Measurements from ENCODE around the gene RUNX3.

RUNX3 gene

DNA sequence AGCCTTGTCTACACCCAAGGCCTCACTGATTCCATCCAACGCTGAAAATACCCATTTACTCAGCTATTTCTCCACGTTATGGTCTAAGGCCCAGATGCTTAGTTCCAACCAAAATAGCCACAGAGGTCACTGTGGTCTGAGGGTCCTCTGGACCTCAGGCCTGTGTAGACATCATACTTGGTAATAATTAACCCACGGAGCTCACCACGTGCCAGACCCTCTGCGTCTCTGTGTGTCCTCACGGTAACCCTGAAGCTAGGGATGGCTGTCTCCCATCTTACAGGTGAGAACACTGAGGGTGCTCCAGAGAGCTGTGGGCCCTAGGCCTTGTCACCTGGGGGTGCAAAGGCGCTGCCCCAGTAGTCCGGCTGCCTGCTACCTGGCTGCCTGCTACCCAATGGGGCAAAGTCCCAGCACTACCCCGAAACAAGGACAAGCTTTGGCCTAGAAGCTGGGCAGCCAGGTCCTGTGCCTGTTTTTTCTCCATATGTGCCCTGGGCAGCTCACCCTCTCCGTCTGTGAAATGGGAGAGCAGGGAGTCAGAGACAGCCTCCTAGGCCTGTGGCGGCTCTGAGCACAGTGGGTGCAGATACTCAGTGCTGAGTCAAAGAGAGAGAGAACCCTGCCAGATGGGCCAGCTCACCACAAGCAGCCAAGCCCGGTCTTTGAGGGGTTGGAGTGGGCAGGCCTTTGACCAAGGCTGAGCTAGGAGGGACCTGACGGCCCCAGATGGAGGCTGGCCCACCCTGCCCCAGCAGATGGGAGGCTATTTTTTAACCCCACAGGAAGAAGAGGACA, 17.0 kb upstream of the RUNX3 start:
- no peak for FAIRE-seq

DNA sequence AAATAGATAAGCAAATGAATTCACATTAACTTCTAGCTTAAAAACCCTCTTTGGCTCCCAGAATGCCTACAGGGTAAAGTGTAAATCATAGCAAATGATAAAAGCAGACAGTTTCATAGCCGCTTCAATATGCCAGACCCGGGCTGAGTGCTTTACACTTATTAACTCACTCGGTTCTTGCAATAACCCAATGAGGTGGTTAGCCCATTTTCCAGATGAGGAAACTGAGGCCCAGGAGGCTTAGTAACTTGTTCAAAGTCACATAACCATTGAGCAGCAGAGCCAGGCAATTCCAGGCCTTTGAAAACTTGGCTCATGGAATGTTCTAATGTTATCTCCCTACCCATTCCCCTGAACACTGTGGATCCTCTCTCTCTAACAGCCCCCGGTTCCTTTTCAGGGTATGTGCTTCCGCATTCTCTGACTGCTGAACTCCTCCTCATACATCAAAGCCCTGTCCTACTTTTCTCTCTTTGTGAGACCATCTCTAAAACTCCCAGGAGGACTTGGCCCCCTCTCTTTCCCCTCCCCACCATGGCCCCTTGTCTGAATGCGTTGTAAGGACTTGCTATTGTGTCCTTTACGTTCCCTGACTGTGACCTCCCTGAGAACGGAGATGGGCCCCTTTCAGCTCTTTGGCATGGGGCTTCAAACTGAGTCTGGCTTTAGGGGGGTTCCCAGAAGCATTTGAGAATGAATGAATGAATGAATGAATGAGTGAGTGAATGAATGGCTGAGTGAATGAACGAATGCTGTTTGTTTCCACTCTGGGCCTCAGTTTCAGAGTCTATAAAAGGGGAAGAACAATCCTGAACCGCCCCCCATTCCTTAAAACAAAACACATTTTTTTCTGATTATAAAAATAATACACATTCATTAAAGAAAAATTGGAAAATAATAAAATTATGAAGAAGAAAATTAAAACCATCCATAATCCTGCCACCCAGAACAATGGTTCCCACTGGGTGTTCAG, 15.6 kb upstream of the RUNX3 start:
- FAIRE-seq = no peak

DNA sequence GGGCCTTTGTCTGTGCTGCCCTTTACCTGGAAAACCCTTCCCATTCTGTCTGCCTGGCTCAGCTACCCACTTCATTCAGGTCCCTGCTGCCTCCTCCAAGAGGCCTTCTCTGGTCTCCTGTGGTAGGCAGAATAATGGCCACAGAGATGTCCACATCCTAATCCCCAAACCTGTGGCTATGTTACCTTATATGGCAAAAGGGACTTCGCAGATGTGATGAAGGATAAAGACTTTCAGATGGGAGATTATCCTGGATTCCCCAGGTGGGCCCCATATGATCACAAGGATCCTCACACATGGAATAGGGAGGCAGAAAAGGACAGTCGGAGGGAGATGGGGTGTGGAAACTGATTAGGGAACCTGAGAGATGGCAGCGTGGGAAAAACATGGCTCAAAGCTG, 14.2 kb upstream of the RUNX3 start:
- no peak for FAIRE-seq

DNA sequence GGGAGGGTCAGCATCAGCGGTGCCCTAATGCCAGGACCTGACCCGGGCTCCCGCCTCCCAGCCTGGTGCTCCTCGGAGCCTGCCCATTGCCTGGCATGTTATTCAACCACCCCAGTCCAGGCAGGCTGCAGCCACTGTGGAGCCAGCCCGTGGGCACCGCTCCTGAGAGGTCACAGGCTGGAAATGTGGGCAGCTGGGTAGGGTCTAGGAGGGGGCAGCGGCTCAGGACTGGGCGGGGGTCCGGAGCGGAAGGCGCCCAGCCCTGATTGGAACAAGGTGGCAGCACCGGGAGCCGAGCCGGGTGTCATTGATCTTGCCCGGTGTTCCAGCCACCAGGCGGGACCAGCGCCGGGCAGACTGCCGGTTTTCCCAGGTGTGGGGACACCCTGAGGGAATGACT, 12.7 kb upstream of the RUNX3 start:
- FAIRE-seq = no peak

DNA sequence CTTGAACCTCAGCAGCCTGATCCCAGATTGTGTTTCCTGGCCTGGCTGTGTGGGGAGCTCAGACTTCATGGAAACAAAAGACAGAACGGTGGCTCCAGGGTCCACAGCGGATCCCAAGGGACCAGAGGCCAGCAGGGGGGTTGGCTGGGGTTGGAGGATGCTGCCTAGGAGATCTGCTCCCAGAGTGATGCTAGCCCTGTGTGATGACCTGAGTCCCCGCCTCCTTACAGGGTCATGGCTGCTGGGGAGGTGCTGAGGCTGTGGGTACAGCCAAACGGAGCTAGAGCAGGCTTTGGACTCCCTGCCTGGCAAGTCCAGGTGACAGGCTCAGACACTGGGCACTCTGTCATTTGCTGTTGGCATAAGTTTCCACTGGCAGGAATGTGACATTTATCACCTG, 11.5 kb upstream of the RUNX3 start:
- no peak for FAIRE-seq

DNA sequence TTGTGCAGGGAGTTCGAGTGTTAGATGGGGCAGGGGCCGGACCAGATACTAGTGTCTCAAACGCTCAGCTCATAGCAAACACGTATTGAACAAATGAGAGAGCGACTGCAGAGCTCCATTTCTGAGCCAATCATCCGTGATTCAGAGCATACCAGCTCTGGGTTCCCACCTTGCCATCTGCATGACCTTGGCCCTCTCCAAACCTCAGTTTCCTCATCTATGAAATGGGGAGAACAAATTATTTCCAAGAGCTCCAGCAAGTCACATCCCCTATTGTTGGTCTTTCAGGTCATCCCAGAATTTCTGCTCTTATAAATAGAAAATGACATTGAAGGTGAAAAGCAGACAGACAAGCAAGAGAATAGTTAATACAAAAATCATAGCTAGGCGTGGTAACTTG, 10.2 kb upstream of the RUNX3 start:
- no peak for FAIRE-seq

DNA sequence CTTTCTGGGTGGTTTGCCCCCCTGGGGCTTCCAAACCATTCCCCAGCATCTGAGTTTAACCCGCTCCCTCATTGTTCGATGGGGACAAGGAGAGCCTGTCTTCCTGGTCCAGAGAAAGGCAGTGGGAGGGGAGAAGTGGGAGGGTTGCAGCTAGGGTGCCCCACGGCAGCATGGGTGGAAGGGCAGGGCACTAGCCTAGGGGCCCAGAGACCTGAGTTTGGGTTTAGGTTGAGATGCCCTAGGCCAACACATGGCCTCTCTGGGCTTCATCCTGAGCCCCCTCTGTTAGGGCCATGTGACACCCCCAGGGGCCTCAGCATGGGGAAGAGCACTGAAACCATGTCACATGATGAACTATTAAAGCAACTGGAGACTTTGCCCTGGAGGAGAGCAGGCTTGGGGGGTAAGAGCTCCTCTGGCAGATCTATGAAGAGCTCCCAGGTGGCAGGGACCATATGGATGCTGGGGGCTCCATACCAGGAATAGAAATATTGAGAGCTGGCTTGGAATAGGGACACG, 9.7 kb upstream of the RUNX3 start:
- no peak for FAIRE-seq

DNA sequence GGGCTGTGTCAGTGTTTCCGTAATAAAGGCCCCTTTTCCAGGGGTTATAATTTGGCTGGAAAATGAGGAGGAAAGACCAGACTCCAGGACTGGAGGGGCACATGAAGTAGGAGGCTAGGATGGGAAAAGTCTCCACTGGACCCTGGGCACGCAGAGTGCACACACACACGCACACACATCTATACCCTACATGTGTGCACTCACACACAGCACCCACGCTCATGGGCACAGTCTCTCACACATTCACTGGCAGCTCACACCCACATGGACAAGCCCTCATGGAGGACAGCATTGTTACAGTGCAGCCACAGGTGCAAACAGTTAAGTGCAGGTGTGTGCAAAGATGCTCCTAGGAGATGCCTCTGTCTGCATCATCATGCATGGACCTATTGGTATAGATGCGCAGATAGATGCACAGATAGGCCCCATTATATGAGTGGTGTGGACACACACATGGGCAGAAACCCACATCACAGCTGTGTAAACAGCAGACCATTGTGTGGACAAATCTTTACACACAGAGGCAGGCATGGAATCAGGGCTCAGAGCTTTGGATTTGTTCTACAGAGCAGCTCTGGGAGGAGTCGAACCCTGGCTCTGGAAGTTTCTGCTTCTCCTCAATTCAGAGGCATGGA, 9.1 kb upstream of the RUNX3 start:
- FAIRE-seq = no peak

DNA sequence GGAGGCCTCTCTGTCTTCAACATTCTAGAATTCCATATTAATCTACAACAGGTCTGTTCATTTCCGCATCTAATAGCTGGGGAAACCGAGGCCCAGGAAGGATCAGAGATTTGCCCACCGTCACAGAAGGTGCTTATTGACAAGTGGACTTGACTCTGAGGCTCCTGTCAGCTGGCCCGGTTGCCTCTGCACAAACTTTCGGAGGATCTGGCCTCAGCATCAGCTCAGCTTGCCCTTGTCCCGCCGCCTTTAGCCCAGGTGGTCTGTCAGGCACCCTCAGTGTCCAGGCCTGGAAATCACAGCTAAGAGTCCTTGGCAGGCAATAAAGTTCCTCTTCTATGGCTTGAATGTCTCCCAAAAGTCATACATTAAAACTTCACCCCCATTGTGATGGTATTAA, 8.2 kb upstream of the RUNX3 start:
- FAIRE-seq = no peak

DNA sequence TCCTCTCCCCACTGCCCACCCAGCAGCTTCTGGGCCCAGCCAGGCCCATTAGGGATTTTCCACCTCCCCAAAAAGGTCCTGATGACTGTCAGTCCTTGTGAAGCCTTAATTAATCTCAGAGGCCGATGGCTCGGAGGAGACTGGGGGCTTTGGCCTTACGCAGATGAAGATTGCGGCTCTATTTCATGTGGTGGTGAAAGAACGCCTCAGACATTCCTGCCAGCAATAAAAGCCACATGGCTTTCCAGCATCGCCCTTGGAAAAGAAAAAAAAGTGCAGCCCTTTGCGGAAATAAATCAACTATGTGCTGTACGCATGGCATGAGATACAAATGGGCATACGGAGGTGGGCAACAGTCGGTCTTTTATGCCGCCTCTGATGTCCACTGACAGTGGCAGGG, 6.6 kb upstream of the RUNX3 start:
- FAIRE-seq = no peak

DNA sequence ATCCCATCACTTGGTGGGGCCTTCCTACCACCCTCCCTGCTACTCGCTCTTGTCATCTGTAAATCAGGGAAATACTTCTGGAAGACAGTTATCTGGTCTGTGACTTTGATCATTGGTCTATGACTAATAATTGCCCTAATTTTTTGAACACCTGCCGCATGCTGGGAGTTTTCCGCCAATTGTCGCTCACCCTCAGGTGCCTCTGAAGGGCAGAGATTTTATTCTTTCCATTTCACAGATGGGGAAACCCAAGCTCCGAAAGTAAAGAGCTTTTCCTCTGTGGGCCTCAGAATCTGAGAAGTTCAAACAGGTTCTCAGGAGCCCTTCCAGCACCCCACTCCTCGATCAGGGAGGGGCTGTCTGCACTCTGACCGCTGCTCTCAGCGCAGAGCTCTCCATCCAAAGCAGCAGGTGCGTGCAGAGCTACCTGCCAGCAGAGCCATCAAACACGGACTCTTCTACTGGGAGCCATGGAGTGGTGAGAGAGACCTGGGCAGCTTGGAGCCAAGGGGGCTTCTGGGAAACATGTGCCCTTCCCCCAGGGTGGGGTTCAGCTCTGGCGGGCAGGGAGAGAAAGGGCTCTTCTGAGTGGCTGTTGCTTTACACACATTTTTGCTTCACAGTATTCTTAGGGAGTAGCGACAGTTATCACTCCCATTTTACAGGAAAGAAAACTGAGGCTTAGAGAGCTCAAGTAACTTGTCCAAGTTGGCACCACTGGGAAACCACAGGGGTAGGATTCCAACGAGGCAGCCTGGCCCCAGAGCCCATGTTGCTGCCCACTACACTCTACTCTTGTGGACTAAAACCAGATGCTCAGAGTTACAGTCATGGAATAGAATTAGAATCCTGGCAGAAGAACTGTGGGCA, 5.8 kb upstream of the RUNX3 start:
- no peak for FAIRE-seq

DNA sequence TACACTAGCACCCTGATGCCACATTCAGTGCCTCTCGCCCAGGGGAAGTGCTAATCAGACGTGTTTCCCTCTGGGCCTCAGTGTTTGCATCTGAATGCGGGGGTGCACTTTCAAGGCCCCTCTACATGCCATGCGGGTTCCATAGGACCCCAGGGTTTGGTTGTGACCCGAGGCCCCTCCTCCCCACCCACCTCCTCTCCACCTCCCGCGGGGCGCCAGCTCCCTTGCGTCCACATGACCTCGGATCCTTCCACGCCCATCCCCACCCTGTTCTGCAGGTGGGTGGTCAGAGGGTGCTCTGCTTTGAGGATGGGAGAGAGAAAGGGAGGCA, 5.1 kb upstream of the RUNX3 start:
- no peak for FAIRE-seq

DNA sequence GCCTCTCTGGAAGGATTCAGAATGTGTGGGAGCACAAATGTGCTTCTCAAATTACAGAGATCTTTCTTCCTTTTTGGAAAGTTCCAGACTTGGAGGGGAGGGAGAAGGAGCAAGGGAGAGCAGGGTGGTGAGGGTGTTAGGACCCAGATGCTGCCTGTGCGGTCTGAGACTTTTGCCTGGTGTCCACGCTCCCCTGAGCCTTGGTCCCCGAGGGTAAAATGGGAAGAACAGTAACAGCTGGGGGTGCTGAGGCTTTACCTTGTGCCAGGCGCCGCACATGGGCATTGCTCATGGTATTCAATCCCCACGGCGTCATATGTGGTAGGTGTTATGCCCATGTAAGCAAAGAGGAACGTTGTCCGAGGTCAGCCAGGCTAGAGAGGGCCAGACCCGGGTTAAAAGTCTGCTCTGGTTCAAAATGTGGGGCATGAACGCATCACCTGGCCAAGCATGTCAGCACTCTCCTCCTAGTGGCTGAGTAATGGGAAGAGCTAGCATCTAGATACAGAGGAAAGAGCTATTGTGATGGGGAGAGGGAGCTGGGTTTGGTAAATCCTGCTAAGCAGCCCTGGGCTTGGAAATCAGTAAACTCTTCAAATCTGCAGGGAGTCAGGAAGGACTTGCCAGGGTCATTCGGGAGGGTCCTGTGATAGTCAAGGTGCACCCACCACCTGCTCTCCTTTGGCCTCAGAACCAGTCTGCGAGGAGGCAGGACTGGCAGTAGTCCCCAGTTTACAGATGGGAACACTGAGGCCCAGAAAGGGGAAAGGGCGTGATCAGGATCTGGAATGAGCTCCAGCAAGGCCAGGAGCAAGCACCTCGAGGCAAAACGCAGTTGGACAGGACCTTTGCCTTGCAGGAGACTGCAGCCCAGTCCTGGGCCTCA, 4.5 kb upstream of the RUNX3 start:
- FAIRE-seq = no peak

DNA sequence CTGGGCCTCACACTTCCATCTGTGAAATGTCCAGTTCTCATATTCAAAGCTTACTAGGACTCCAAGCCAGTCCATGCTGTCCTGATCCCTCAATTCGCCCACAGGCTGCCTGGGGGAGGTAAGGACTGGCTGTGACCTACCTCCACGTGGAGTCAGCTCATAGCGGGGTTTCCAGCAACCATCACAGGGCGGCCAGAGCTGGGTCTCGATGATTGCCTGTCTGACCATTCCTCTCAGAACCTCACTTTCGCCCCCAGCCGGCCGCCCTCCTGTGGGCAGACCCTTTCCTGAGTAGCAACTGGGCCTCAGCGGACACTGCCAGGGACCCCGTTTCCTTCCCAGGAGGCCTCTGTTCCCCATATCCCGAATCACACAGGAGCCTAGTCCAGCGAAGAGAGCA, 3.4 kb upstream of the RUNX3 start:
- FAIRE-seq = no peak

DNA sequence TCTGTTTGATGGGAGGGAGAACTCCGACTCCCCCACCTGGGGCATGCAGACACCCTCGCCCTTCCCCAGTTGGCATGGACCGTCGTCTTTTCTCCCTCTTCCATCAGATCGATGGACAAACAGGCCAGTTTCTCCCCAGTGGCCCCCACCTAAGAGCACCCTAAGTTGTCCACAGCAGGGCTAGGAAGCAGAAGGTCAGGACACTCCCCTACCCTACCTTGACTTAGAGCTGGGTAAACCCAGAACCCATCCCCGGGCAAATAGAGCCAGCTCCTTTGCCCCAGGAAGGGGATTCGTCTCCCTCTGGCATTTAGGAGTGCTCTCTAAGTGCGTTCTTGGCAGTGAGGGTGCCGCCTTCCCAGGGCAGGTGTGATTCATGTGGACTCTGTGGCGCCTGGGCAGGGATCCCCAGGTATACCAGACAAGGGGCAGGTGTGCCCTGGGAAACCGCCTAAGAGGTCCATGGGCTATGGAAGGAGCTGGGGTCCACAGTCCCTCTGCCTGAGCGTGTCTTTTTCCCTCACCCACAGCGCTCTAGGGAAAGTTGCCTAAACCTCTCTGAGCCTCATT, 2.7 kb upstream of the RUNX3 start:
- FAIRE-seq = no peak

DNA sequence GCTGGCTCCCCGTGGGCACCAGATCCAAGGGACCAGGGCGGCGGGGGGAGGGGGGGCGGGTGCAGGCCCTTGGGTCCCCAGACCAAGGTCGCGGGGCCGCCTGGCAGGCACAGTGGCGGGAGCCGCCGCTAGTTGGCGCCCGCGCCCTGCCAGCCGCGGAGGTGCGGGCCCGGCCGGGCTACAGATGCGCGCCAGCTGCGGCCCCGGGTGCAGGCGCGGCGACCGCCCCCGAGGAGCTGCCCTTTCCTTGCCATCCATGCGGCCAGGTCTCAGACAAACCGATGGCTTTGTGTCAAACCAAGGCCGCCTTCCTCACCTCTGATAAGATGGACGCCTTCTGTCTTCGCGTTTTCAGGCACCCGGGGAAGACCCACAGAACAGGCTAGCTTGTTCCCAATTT, 2.2 kb upstream of the RUNX3 start:
- FAIRE-seq = no peak

DNA sequence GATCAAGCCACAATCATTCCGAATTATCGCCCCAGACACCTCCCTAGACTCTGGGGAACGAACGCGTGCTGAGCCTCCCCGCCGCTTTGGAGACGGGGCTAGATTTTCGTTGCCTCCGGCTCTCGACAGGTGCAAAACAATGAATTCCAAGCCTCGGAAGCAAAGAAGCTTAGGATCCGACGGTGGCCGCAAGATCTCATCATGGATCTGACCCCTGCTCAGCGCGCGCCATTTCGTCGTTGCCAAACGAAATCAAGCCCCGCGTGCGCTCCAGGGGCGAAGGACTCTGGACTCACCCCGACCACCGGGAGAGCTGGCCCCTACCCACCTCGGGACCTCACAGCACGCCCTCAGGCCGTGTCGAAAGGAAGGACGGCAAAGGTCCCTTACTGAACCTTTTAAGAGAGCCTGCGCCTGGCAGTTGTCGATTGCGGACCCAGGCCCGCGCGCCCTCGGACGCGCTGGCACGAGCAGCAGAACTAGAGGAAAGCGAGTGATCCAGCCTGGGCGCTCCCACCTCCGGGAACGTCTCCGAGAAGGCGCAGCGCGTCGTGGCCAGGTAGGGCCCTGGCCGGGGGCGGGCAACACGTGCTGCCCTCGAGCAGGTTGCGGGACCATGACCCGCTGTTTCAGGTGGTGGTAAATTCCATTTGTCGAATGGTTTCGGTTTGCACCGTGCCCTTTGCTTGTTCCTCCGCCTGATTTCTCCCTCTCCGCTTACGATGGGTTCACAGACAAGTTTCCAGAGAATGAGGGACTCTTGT, 1.6 kb upstream of the RUNX3 start:
- no peak for FAIRE-seq

DNA sequence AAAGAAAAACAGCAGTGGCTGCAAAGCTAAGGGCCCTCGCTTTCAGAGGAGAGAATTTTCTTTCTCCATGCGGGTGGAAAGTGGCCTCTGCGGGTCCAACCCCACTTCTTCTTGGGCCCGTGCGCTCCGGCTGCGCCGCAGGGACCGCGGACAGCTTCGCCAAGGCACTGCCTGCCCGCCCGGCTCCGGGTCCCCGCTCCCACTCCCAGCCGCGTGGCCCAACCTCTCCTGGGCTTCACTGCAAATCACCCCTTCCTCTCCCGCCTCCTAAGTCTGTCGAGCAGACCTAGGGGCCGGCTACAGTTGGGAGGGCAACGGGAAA, 1.0 kb upstream of the RUNX3 start:
- FAIRE-seq = no peak

DNA sequence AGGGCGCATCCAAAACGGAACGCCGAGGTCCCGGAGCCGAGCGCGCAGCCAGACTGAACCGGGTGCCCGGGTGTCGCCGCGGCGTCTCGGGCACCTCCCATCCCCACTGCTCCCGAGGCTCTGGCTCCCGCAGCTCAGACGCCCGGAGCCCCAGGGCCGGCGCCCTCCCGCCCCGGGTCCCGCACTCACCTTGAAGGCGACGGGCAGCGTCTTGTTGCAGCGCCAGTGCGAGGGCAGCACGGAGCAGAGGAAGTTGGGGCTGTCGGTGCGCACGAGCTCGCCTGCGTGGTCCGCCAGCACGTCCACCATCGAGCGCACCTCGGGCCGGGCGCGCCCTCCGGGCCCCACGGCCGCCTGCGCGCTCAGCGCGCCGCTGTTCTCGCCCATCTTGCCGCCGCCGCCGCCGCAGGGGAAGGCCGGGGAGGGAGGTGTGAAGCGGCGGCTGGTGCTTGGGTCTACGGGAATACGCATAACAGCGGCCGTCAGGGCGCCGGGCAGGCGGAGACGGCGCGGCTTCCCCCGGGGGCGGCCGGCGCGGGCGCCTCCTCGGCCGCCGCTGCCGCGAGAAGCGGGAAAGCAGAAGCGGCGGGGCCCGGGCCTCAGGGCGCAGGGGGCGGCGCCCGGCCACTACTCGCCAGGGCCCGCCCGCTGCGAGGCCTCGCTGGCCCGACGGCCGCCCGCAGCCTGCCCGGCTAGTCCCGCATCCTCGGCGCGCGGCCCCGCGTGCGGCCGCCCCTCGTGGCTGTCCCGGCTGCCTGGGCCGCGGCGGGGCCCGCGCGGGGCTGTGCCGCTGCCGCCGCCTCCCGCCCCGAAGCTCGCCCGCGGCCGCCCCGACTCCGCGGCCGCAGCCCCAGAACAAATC, 447 bp downstream of the RUNX3 start:
- FAIRE-seq = no peak

All from islet of Langerhans (tissue), 1 donor.